Fibroblast of skin of right quadriceps (primary cell): ENCODE results near the gene HSF4.
A peak's percentile ranks its signal among the peaks of the same experiment; 100 is the strongest.

Source experiments
- DNase-seq: peaks from one replicate; pipeline ENCODE4 v3.0.0-alpha.2; 2013

HSF4 gene

GRCh38 chr16:67187175-67187890 is 22.8 kb downstream of the HSF4 start:
- no peak for DNase-seq

DNA sequence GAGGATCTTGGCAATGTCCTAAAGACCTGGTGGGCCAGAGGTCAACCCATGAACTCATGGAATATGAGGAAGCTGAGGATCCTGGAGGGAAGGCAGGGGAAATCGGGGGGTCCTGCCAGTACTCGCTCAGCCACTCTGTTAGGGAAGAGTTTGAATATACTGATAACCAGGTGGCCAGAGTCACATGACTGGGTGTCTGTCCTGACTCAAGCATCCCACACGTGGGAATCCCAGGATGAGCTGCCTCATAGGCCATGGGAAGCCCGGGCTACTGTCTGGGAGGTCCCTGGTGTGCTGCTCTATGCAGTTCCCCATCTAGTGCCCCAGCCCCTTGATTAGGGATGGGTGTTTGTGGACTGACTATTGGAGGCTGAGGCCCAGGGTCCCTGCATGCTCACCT is 23.8 kb downstream of the HSF4 start:
- DNase-seq = no peak

GRCh38 chr16:67188798-67189197 is 24.3 kb downstream of the HSF4 start:
- no peak for DNase-seq

DNA sequence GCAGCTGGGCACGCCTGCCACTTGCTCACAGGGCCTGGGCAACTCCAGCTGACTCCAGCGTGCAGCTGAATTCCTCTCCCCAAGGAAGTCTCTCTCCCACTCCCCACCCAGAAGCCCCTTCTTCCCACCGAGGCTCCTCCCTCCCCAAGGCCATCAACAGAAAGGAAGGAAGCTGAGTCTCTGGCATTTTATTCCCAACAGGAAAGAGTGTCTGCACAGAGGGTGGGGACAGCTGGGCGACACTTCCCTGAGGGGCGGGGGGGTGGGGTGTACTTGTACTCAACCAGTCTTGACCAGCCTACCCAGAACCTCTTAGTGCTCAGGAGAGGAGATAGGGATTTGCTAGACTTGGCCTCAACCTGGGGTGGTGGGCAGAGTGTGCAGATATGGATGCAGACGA is 25.5 kb downstream of the HSF4 start, which contains the start of gene EXOC3L1:
EXOC3L1 (minus strand) TSS at position 96 of the 400 bp plus-strand sequence. CDS start 460 bp downstream, outside the sequence.
- DNase-seq = no peak

DNA sequence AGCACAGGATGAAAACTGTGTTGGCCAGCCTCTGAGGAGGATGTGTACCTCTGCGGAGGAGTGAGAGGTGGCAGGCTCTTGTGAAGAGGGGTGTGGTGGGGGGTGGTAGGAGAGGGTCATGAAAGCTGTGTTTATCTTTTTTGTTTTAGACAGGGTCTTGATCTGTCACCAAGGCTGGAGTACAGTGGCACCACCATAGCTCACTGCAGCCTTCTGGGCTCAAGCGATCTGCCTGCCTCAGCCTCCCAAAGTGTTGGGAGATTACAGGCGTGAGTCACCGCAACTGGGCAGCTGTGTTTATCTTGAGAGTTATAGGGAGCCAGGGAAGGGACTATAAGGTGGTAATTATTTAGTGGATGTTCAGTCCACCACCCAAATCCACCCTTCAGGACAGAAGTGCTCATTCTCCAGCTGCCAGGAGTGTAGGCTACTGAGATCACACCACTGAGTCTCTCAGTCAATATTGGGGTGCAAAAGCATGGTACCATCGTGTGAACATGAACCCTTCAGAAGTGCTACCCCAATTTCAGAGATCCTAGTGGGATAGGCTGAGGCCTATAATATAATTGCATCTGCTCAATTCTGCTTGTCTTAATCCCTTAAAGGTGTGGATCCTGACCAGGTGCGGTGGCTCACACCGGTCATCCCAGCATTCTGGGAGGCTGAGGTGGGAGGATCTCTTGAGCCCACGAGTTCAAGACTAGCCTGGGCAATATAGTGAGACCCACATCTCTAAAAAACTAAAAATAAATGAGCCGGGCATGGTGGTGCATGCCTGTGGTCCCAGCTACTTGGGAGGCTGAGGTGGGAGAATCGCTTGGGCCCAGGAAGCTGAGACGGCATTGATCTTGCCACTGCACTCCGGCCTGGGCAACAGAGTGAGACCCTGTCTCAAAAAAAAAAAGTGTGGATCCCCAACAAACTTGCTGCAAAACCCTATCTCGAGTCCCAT is 26.2 kb downstream of the HSF4 start:
- DNase-seq = no peak

DNA sequence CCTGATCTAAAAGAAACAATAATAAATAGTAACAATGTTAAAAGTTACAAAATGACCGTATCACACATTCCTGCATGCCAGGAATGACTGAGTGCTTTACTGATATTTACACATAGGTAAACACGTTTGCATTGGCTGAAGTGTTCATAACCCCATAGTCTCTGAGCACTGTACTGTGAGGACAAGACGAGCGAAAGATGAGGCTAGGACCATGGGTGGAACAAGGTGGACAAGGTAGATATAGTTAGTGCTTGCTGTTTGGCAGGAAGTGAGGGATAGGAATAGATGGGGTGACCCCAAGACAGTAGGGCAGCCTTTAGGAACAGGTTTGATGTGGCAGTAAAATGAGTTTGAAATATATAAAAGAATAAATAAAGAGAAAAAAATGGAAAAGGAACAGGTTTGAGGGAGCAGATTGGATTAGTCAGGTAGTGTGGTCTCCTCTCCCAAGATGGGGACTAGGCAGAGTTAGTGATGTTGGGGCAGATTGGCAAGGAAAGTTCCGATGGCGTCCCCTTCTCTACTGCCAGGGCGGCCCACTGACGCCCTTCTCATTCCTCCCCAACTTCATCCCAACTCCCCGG is 27.0 kb downstream of the HSF4 start:
- no peak for DNase-seq

DNA sequence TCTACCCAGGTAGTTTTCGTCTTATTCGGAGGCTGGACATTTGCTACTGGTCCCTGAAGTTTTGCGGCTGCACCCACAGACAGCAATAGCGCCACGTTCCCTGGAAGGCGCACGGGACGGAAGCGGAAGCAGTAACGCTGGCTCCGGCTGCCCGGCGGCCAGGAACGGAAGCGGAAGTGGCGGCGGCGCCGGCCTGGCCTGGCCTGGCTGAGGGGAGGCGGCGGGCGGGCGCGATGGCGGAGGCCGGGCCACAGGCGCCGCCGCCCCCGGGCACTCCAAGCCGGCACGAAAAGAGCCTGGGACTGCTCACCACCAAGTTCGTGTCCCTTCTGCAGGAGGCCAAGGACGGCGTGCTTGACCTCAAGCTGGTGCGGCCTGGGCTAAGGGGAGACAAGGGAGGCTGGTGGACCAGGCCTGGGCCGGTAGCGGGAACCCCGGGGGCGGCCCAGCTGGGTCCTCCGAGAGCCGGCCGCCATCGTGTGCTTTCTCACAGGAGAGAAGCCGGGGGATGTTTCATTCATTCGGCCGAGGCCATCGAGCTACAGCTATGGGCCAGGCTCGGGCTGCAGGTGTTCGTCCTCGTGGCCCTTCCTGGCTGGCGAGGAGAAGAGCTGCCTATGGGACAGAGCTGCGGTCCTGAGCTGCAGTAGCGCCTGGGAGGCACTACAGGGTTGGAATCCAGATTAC is 27.6 kb downstream of the HSF4 start, which contains the start of gene E2F4:
E2F4 (plus strand) TSS at position 161 of the 687 bp plus-strand sequence; CDS start at position 234, 73 bp downstream.
- peak; percentile 88 for DNase-seq

GRCh38 chr16:67192781-67193361 is 28.3 kb downstream of the HSF4 start:
- DNase-seq = no peak

DNA sequence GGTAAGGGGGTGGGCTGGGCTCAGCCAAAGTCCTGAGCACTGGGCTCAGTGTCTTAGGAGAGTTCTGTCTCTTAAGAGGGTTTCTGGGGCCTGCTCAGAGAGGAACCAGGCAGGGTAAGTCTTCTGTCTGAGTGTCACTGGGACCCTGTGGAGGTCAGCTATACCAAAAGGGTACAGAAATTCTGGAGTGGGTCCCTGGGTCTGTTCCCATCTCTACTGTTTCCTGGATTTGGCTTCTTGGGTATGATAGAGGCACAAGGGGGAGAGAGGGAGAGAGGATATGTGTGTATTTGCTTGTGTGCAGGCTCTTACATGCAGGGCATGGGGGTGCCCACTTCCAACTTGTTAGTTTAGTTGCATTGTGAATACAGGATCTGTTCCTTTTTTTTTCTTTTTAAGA is 29.0 kb downstream of the HSF4 start:
- DNase-seq = no peak

DNA sequence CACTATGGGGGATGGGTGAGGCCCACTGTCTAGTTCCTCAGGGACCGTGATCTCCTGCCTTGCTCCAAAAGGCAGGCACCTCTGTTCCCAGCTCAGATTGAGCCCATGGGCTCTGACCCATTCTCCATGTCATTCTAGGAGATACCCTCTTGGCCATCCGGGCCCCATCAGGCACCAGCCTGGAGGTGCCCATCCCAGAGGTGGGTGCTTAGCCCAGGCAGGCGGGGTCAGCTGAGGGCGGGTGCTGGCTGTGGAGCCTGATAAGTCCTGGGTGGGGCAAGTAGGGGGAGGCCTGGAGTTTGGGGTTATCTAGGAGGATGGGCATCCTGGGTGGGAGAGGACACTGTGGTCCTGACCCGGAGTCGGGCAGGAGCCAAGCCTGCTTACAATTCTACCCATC is 29.7 kb downstream of the HSF4 start:
- no peak for DNase-seq

GRCh38 chr16:67195676-67196075 is 31.1 kb downstream of the HSF4 start:
- no peak for DNase-seq

DNA sequence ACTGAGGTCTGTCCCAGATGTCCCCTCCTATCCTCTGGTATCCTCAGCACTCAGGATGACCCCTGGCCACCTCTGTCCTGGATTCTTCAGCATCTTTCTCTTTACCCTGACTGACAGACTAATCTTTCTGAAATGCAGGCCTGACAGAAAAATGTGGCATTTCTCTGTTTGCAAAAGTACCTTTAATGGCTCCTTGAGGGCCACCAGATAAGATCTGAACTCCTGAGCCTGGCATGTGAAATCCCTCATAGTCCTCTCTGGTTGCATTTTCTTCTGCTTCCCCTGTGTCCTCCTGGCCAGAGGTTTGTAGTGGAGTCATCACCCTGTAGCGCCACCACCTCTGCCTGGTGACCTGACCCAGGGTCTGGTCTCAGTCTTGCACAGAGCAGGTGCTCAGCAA is 32.3 kb downstream of the HSF4 start:
- DNase-seq = no peak

GRCh38 chr16:67197704-67198103 is 33.2 kb downstream of the HSF4 start:
- DNase-seq = no peak

- DNase-seq = peak; percentile 35
These were observed 33.7 kb downstream of the HSF4 start for GRCh38 chr16:67198238-67198734.

DNA sequence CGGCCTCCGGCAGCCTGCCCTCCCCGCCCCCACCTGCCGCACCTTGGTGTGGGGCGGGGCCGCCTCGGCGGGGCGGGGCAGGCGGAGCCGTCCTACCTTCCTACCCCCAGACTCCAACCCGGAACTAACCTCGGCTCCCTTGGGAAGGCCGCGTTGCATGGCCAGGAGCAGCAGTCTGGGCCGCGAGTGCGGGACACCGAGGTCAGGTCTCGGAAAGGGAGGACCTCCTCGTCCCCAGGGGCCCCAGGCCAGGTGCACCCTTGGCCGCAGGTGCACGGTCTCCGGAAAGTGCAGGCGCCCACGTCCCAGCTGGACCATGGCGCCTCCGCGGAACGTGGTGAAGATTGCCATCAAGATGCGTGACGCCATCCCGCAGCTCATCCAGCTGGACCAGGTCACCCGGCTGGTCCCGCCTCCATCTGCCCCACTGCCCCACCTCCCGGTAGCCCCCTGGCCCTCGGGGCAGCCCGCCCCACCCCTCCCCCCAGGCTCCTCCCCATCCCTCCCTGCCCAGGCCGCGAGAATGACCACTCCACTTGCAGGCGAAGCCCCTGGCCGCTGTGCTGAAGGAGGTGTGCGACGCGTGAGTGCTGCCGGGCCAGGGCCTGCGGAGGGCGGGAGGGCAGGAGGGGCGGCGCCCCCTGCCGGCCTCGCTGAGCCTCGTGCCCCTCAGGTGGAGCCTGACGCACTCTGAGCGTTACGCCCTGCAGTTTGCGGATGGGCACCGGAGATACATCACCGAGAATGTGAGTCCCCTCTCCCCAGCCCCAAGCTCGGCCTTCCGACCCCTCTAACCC is 34.7 kb downstream of the HSF4 start, which contains the start of gene ELMO3:
ELMO3 (plus strand) TSS at position 121 of the 797 bp plus-strand sequence; CDS start at position 317, 196 bp downstream.
- DNase-seq = no peak

- DNase-seq = no peak
These were observed 35.3 kb downstream of the HSF4 start for GRCh38 chr16:67199808-67200198.

- no peak for DNase-seq
These were observed 35.9 kb downstream of the HSF4 start for GRCh38 chr16:67200491-67200890.

DNA sequence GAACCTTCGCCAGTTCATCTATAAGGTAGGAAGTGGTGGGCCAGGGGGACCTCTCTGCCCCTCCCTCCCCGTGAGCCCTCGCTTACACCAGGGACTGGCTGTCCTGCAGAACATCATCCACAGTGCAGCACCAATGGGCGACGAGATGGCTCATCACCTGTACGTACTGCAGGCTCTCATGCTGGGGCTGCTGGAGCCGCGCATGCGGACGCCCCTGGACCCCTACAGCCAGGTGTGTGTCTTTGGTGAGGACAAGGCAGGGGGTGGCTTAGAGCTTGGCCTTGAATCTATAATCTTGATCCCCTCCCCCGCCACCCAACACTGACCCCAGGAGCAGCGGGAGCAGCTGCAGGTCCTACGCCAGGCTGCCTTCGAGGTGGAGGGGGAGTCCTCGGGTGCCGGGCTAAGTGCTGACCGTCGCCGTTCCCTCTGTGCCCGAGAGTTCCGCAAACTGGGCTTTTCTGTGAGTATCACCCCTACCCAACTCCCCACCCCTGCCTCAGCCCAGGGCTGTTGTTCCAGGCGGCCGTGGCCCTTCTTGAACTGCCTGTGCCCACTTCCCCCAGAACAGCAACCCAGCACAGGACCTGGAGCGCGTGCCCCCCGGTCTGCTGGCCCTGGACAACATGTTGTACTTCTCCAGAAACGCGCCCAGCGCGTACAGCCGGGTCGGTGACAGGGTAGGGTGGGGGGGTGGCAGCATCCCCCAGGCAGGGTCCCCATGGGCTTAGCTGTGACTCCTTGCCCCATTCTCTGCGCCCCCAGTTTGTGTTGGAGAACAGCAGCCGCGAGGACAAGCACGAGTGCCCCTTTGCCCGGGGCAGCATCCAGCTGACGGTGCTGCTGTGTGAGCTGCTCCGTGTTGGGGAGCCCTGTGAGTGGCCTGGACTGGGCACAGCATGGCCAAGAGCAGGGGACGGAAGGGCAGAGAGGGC is 37.1 kb downstream of the HSF4 start:
- no peak for DNase-seq

DNA sequence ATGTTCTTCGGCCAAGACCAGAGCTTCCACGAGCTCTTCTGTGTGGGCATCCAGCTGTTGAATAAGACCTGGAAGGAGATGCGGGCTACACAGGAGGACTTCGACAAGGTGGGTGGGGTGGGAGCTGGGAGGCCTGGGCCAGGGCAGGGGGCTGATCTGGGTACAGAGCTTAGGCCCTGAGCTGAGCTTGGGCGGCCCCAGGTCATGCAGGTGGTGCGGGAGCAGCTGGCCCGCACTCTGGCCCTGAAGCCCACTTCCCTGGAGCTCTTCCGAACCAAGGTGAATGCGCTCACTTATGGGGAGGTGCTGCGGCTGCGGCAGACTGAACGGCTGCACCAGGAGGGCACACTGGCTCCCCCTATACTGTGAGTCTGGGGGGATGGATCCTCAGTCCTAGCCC is 37.9 kb downstream of the HSF4 start:
- no peak for DNase-seq

- DNase-seq = no peak
These were observed 38.5 kb downstream of the HSF4 start for GRCh38 chr16:67202956-67203493.
